ENCODE data around the gene DRC1. TPM values are rescaled to one million over a fixed set of nuclear protein-coding genes. Genes with fewer than 3 reads are reported as not detected.
"Not testable (repeated sequence)": the region's sequence is repeated elsewhere in the genome, so short reads cannot be mapped to it uniquely, and the experiment has no call there.

Gene DRC1
- total RNA-seq, 1 experiment from 2014 or later: 0.20 TPM

GRCh38 chr2:26457695-26458364 is 56.1 kb downstream of the DRC1 start:
- in situ Hi-C loops (cut with HindIII; ENCODE audit: low pct_unique_long_range_greater_than_20kb, low sequenced_read_pairs): no loop called here
- no peak for DNase-seq (ENCODE audit: low read depth)

DNA sequence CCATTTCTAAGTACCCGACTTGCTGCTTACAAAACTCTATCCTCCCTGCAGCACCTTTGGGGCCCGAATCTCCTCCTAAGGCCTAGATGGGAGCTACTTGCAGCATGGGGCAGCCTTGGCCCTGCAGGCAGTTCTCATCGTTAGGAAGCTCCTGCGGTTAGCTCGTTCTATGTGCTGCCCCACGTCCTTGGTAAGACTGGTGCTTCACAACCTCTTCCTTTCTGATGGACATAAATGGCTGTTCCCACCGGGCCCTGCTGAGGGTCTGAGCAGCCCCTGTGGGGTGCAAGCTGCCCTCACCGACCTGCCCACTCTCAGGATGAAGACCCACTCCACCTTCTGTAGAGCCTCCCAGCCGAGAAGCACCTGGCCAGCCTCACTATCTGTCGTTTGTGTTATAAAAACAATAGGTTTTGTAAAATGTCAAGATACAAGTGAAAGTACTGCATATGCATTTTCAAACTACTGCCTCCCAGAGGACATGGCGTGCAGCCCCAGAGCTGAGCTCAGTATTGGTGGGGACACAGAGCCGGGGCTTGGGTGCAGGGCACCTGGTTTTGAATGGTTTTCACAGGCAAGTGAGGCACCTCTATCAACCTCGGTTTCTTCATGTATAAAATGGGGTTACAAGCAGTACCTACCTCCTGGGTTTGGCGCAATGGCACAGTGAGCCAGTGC is 56.8 kb downstream of the DRC1 start:
- in situ Hi-C loops (cut with HindIII; ENCODE audit: low pct_unique_long_range_greater_than_20kb, low sequenced_read_pairs): no loop called here
- no peak for DNase-seq (ENCODE audit: low read depth)

- in situ Hi-C loops (cut with HindIII; ENCODE audit: low pct_unique_long_range_greater_than_20kb, low sequenced_read_pairs): no loop called here
- DNase-seq (ENCODE audit: low read depth): no peak
Observed at GRCh38 chr2:26459991-26460612, 58.4 kb downstream of the DRC1 start.

GRCh38 chr2:26460613-26461031 is 58.9 kb downstream of the DRC1 start:
- DNase-seq (ENCODE audit: low read depth): no peak
- in situ Hi-C loops (cut with HindIII; ENCODE audit: low pct_unique_long_range_greater_than_20kb, low sequenced_read_pairs): no loop called here

GRCh38 chr2:26461601-26462023 is 59.9 kb downstream of the DRC1 start:
- in situ Hi-C loops (cut with HindIII; ENCODE audit: low pct_unique_long_range_greater_than_20kb, low sequenced_read_pairs): no loop called here
- DNase-seq (ENCODE audit: low read depth): no peak

DNA sequence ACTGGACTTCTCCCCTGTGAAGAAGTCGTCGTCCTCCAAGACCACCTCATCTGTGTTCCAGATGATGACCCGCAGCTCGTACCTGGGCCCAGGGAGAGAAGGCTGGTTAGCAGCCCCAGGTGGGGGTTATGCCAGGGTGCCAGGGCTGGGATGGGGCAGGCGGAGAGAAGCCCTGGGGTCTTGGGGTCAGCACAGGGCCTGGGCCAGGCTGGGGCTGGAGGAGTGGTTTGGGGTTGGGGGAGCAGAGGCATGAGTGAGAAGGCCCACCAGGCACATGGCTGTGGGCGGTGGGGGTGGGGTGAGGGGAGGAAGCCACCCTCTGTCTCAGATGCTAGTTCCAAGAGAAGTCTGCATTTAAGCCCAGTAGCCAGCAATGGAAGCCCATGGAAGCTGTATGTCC is 60.4 kb downstream of the DRC1 start:
- in situ Hi-C loops (cut with HindIII; ENCODE audit: low pct_unique_long_range_greater_than_20kb, low sequenced_read_pairs): no loop called here
- DNase-seq (ENCODE audit: low read depth): no peak

GRCh38 chr2:26462511-26463243 is 61.0 kb downstream of the DRC1 start:
- in situ Hi-C loops (cut with HindIII; ENCODE audit: low pct_unique_long_range_greater_than_20kb, low sequenced_read_pairs): no loop called here
- DNase-seq (ENCODE audit: low read depth): peak; percentile 64

GRCh38 chr2:26463244-26464192 is 61.8 kb downstream of the DRC1 start:
- in situ Hi-C loops (cut with HindIII; ENCODE audit: low pct_unique_long_range_greater_than_20kb, low sequenced_read_pairs): no loop called here
- peak; percentile 33 for DNase-seq (ENCODE audit: low read depth)

- DNase-seq (ENCODE audit: low read depth): no peak
- in situ Hi-C loops (cut with HindIII; ENCODE audit: low pct_unique_long_range_greater_than_20kb, low sequenced_read_pairs): no loop called here
Observed at GRCh38 chr2:26464390-26465265, 62.9 kb downstream of the DRC1 start.

GRCh38 chr2:26465266-26465925 is 63.7 kb downstream of the DRC1 start:
- in situ Hi-C loops (cut with HindIII; ENCODE audit: low pct_unique_long_range_greater_than_20kb, low sequenced_read_pairs): no loop called here
- no peak for DNase-seq (ENCODE audit: low read depth)

GRCh38 chr2:26465981-26466471 is 64.3 kb downstream of the DRC1 start:
- DNase-seq (ENCODE audit: low read depth): no peak
- in situ Hi-C loops (cut with HindIII; ENCODE audit: low pct_unique_long_range_greater_than_20kb, low sequenced_read_pairs): no loop called here

DNA sequence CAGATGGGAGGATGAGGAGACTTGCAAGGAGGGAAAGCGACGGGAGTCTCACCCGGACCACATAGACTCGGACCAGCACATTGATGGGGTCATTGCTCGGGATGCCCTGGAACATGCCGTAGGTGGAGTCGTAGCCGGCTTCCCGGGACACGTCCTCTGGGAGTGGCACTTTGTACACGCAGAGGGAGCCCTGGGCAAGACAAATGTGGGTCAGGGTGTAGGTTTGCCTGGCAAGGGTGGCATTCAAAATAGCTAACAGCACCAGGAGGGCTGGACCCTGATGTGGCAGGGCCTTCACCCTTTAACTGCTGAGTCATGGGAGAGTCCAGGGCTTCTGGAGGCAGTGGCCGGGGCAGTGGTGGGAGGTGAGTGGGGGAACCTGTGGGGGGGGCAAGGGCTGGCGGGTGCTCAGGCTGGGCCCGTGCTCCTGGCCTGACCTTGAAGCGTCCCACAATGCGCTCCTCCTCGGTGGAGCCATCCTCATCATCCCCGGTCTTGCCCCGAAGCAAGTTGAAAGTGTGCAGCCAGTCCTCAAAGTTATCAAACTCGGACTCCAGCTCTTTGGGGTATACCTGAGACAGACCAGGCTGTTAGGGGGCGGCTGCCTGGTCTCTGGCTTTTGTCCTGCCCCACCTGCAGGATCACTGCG is 65.1 kb downstream of the DRC1 start:
- DNase-seq (ENCODE audit: low read depth): no peak
- in situ Hi-C loops (cut with HindIII; ENCODE audit: low pct_unique_long_range_greater_than_20kb, low sequenced_read_pairs): no loop called here

GRCh38 chr2:26468544-26468943 is 66.8 kb downstream of the DRC1 start:
- in situ Hi-C loops (cut with HindIII; ENCODE audit: low pct_unique_long_range_greater_than_20kb, low sequenced_read_pairs); DNase-seq (ENCODE audit: low read depth): not testable (repeated sequence)

- in situ Hi-C loops (cut with HindIII; ENCODE audit: low pct_unique_long_range_greater_than_20kb, low sequenced_read_pairs): no loop called here
Observed at GRCh38 chr2:26469092-26469710, 67.5 kb downstream of the DRC1 start.

GRCh38 chr2:26469955-26470354 is 68.2 kb downstream of the DRC1 start:
- in situ Hi-C loops (cut with HindIII; ENCODE audit: low pct_unique_long_range_greater_than_20kb, low sequenced_read_pairs): no loop called here
- DNase-seq (ENCODE audit: low read depth): no peak

More at GRCh38 chr2:26469092-26469710, 67.5 kb downstream of the DRC1 start:
- peak; percentile 51 for DNase-seq (ENCODE audit: low read depth)
